Body of pancreas (tissue), 4 donors: ENCODE data around the gene OR6C1.

ENCODE experiments used
- CTCF ChIP-seq, 7 experiments: fragments of 450-650 bp in 4 of 7; fragments of 200-600 bp in 3 of 7; sonication (generic) in 3 of 7; IDR thresholded peaks; one replicate each; pipeline ENCODE4 v1.5.1; 2016 to 2019; ENCODE audit warnings: antibody characterized with exemption in 7 of 7
- POLR2A ChIP-seq, 3 donors: fragments of 450-650 bp; IDR thresholded peaks; one replicate each; pipeline ENCODE4 v1.6.1; 2016; ENCODE audit warnings: antibody characterized with exemption in 3 of 3, mild to moderate bottlenecking in 2 of 3

DNA sequence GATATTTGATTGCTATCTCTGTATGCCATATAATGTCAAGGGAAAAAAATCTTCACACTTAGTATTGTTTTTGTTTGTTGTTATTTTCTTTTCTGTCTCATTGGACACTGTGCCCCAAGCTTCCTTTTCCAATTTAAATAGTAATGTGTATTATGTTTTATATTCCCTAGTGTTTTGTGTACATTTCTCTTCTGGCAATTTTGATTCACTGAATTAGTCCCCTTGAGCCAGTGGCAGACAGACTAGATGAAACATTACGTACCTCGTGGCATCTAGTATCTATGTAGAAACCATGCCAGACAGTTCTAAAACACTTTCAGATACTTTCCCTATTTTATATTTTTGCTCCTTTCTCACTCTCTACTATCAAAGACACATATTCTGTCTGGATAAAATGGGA lies at the start of gene OR6C1:
- TF ChIP-seq CTCF (IDR thresholded peaks at IDR 0.05) (no peak), POLR2A (IDR thresholded peaks at IDR 0.05) (no peak)
